ENCODE results near the gene IFFO2. TPM values are rescaled to one million over a fixed set of nuclear protein-coding genes. Genes with fewer than 3 reads are reported as not detected.

The IFFO2 gene
- total and polyA plus RNA-seq, 4 donors: 0.88 to 7.4 (median 3.0) TPM

GRCh38 chr1:18954270-18955071 lies 2.0 kb downstream of the IFFO2 start:
- H3K27ac ChIP-seq (ENCODE audit: low read depth in 1 of 2, low read length in 2 of 2): peak overlapping the region; percentile 58 to 66
- H3K9ac ChIP-seq (ENCODE audit: low read depth in 1 of 2, low read length in 2 of 2): peak overlapping the region; percentile 58 to 80
- no peaks in the 10 kb centered on the region for H3K27me3 ChIP-seq (ENCODE audit: control insufficient read depth in 4 of 4, insufficient read depth in 4 of 4, low read length in 3 of 4)
- WGBS: 55% methylated on average over 7 of the region's 7 CpGs
- no peaks in the 10 kb centered on the region for H3K36me3 ChIP-seq (ENCODE audit: control insufficient read depth in 4 of 4, insufficient read depth in 3 of 4, low read depth in 1 of 4, low read length in 3 of 4)
- no peaks in the 10 kb centered on the region for H3K9me3 ChIP-seq (ENCODE audit: control insufficient read depth in 4 of 4, low read length in 3 of 4)
- H3K4me3 ChIP-seq (ENCODE audit: low read depth in 1 of 3, low read length in 3 of 3): peak overlapping the region; percentile 74 to 85 (median 83)
- no peak for DNase-seq (ENCODE audit: low spot score)
- TF ChIP-seq EGR1 (IDR thresholded peaks at IDR 0.05; ENCODE audit: low read depth in 2 of 2) (no peak), JUND (IDR thresholded peaks at IDR 0.05) (no peak), GABPA (IDR thresholded peaks at IDR 0.05 in 1 of 2, conservative IDR thresholded peaks at IDR 0.05 in 1 of 2) (no peak)
- peaks cover 16 to 62% (median 43%) of the 10 kb centered on the region in 4 donors for H3K4me1 ChIP-seq (ENCODE audit: control insufficient read depth in 4 of 4, insufficient read depth in 4 of 4, low read length in 3 of 4)

GRCh38 chr1:18953731-18954231 lies 2.7 kb downstream of the IFFO2 start:
- peak overlapping the region; percentile 16 to 58 for H3K27ac ChIP-seq (ENCODE audit: low read depth in 1 of 2, low read length in 2 of 2)
- DNase-seq (ENCODE audit: low spot score): no peak

GRCh38 chr1:18951818-18952391 lies 4.6 kb downstream of the IFFO2 start:
- DNase-seq (ENCODE audit: low spot score): no peak
- Histone ChIP-seq H3K4me3 (ENCODE audit: low read depth in 1 of 3, low read length in 3 of 3) (no peak overlapping the region), H3K27me3 (ENCODE audit: control insufficient read depth in 4 of 4, insufficient read depth in 4 of 4, low read length in 3 of 4) (no peaks in the 10 kb centered on the region), H3K9me3 (ENCODE audit: control insufficient read depth in 4 of 4, low read length in 3 of 4) (no peaks in the 10 kb centered on the region), H3K27ac (ENCODE audit: low read depth in 1 of 2, low read length in 2 of 2) (peak overlapping the region; percentile 39 to 75), H3K36me3 (ENCODE audit: control insufficient read depth in 4 of 4, insufficient read depth in 3 of 4, low read depth in 1 of 4, low read length in 3 of 4) (no peaks in the 10 kb centered on the region), H3K9ac (ENCODE audit: low read depth in 1 of 2, low read length in 2 of 2) (no peak overlapping the region), H3K4me1 (ENCODE audit: control insufficient read depth in 4 of 4, insufficient read depth in 4 of 4, low read length in 3 of 4) (peaks cover 26 to 79% (median 60%) of the 10 kb centered on the region in 4 donors)
- WGBS: 31% methylated on average over 8 of the region's 8 CpGs
- no peak for TF ChIP-seq EGR1 (IDR thresholded peaks at IDR 0.05; ENCODE audit: low read depth in 2 of 2)
- TF ChIP-seq YY1 (IDR thresholded peaks at IDR 0.05): no peak
- TF ChIP-seq HNF4G (IDR thresholded peaks at IDR 0.05): no peak
- TF ChIP-seq HNF4A (conservative IDR thresholded peaks at IDR 0.05): peak in 1 of 2 donors; percentile 32
- TF ChIP-seq RAD21 (IDR thresholded peaks at IDR 0.05): peak in 1 of 2 donors; percentile 16
- no peak for TF ChIP-seq GABPA (IDR thresholded peaks at IDR 0.05 in 1 of 2, conservative IDR thresholded peaks at IDR 0.05 in 1 of 2)
- no peak for TF ChIP-seq CTCF (IDR thresholded peaks at IDR 0.05; ENCODE audit: low read depth, low read length, missing input control)
- peak; percentile 16 for TF ChIP-seq SP1 (IDR thresholded peaks at IDR 0.05)
- peak in 1 of 2 donors; percentile 6 for TF ChIP-seq RXRA (IDR thresholded peaks at IDR 0.05)
- TF ChIP-seq ZBTB33 (IDR thresholded peaks at IDR 0.05): no peak
- no peak for TF ChIP-seq FOXA2 (IDR thresholded peaks at IDR 0.05)
- no peak for TF ChIP-seq REST (IDR thresholded peaks at IDR 0.05)
- TF ChIP-seq TAF1 (conservative IDR thresholded peaks at IDR 0.05): no peak
- no peak for TF ChIP-seq MAX (IDR thresholded peaks at IDR 0.05)

More at GRCh38 chr1:18953731-18954231, 2.7 kb downstream of the IFFO2 start:
- Histone ChIP-seq H3K4me3 (ENCODE audit: low read depth in 1 of 3, low read length in 3 of 3) (peak overlapping the region in 1 of 3 donors; percentile 83), H3K4me1 (ENCODE audit: control insufficient read depth in 4 of 4, insufficient read depth in 4 of 4, low read length in 3 of 4) (peaks cover 22 to 69% (median 50%) of the 10 kb centered on the region in 4 donors), H3K9me3 (ENCODE audit: control insufficient read depth in 4 of 4, low read length in 3 of 4) (no peaks in the 10 kb centered on the region), H3K9ac (ENCODE audit: low read depth in 1 of 2, low read length in 2 of 2) (no peak overlapping the region), H3K27me3 (ENCODE audit: control insufficient read depth in 4 of 4, insufficient read depth in 4 of 4, low read length in 3 of 4) (no peaks in the 10 kb centered on the region), H3K36me3 (ENCODE audit: control insufficient read depth in 4 of 4, insufficient read depth in 3 of 4, low read depth in 1 of 4, low read length in 3 of 4) (no peaks in the 10 kb centered on the region)
- TF ChIP-seq HNF4A (conservative IDR thresholded peaks at IDR 0.05): peak in 1 of 2 donors; percentile 45
- no peak for TF ChIP-seq SP1 (IDR thresholded peaks at IDR 0.05)
- WGBS: 86% methylated on average over 11 of the region's 11 CpGs

All from liver (tissue), 9 donors.